IMR-90 (cell line): ENCODE measurements around the gene ERBB4. TPM values are rescaled to one million over a fixed set of nuclear protein-coding genes. Genes with fewer than 3 reads are reported as not detected.

Experiments
- ATAC-seq: fragments of 200-7000 bp; cut with Tn5 transposase; 2 replicates; pipeline ENCODE4 v1.9.1; 2020; ENCODE audit warnings: low read depth, mild to moderate bottlenecking, moderate library complexity
- BruUV-seq: library from RNA; stranded (reverse); fragments of 400-500 nt; replicated peaks from 2 replicates; lab custom pipeline; 2021; lab: Mats Ljungman, UMichigan
- CTCF ChIA-PET: fragments of 300-600 bp; formaldehyde crosslinking; extraction: SDS; loops from one replicate; lab custom pipeline; 2021; ENCODE audit warnings: antibody characterized with exemption; lab: Yijun Ruan, JAX
- POLR2A ChIA-PET: fragments of 300-600 bp; sonication (Branson Sonifier 250); formaldehyde crosslinking; loops from one replicate; lab custom pipeline; 2022; ENCODE audit warnings: antibody characterized with exemption; ENCODE audit not compliant: unreplicated experiment; lab: Charles Lee
- DNase-seq: peaks from one replicate; pipeline ENCODE4 v3.0.0; 2013
- H2AFZ ChIP-seq: replicated peaks from 2 replicates; pipeline ENCODE3; 2013; ENCODE audit warnings: low read length, mild to moderate bottlenecking; ENCODE audit not compliant: poor library complexity
- H2AK5ac ChIP-seq: 2 replicates; pipeline ENCODE4 v1.6.1; 2013; ENCODE audit warnings: low read depth, low read length, inconsistent platforms
- H2AK9ac ChIP-seq: replicated peaks from 2 replicates; pipeline ENCODE3; 2013; ENCODE audit warnings: mild to moderate bottlenecking, low read depth, low read length, moderate library complexity; ENCODE audit not compliant: poor library complexity
- H2BK120ac ChIP-seq: 2 replicates; pipeline ENCODE4 v1.6.1; 2013; ENCODE audit warnings: low read depth, low read length, inconsistent platforms
- H2BK15ac ChIP-seq: 3 replicates; pipeline ENCODE4 v1.6.1; 2013; ENCODE audit warnings: low read depth, low read length, inconsistent platforms
- H2BK20ac ChIP-seq: 2 replicates; pipeline ENCODE4 v1.6.1; 2013; ENCODE audit warnings: low read depth, mild to moderate bottlenecking, inconsistent platforms, low read length, moderate library complexity
- H2BK5ac ChIP-seq: 2 replicates; pipeline ENCODE4 v1.6.1; 2013; ENCODE audit warnings: mild to moderate bottlenecking, low read depth, low read length, inconsistent platforms; ENCODE audit not compliant: poor library complexity, severe bottlenecking
- H3K14ac ChIP-seq: replicated peaks from 2 replicates; pipeline ENCODE4 v1.6.1; 2013; ENCODE audit warnings: low read depth, low read length, inconsistent platforms
- H3K18ac ChIP-seq: 2 replicates; pipeline ENCODE4 v1.6.1; 2013; ENCODE audit warnings: low read depth, low read length, control low read depth
- H3K23ac ChIP-seq: 2 replicates; pipeline ENCODE4 v1.6.1; 2013; ENCODE audit warnings: low read depth, low read length, inconsistent platforms
- H3K27ac ChIP-seq: 2 replicates; pipeline ENCODE4 v1.5.1; 2013; ENCODE audit warnings: mild to moderate bottlenecking, control low read depth, low read length; ENCODE audit not compliant: insufficient read depth
- H3K27me3 ChIP-seq: 2 replicates; pipeline ENCODE4 v1.6.1; 2013; ENCODE audit warnings: low read length; ENCODE audit not compliant: control insufficient read depth, insufficient read depth
- H3K36me3 ChIP-seq: 2 replicates; pipeline ENCODE4 v1.6.1; 2013; ENCODE audit warnings: low read length, mixed read lengths; ENCODE audit not compliant: control insufficient read depth, insufficient read depth
- H3K4ac ChIP-seq: 2 replicates; pipeline ENCODE4 v1.6.1; 2013; ENCODE audit warnings: low read depth, low read length, inconsistent platforms
- H3K4me1 ChIP-seq: 2 replicates; pipeline ENCODE4 v1.6.1; 2013; ENCODE audit warnings: low read length, mixed read lengths; ENCODE audit not compliant: control insufficient read depth, insufficient read depth
- H3K4me2 ChIP-seq: 2 replicates; pipeline ENCODE4 v1.6.1; 2013; ENCODE audit warnings: low read depth, mild to moderate bottlenecking, control low read depth, low read length, moderate library complexity
- H3K4me3 ChIP-seq: 2 replicates; pipeline ENCODE4 v1.5.1; 2013; ENCODE audit warnings: low read depth, mild to moderate bottlenecking, control low read depth, low read length, moderate library complexity; ENCODE audit not compliant: insufficient read depth
- H3K56ac ChIP-seq: 2 replicates; pipeline ENCODE4 v1.6.1; 2013; ENCODE audit warnings: low read length, inconsistent platforms; ENCODE audit not compliant: insufficient read depth; ENCODE audit errors: extremely low read depth
- H3K79me1 ChIP-seq, 2 experiments: 2 replicates each; pipeline ENCODE4 v1.6.1; 2013; ENCODE audit warnings: low read length in 2 of 2, inconsistent platforms in 1 of 2, low read depth in 1 of 2
- H3K9ac ChIP-seq: 2 replicates; pipeline ENCODE4 v1.6.1; 2013; ENCODE audit warnings: low read depth, low read length, control low read depth
- H3K9me1 ChIP-seq: 2 replicates; pipeline ENCODE4 v1.6.1; 2013; ENCODE audit warnings: low read length, inconsistent platforms; ENCODE audit not compliant: insufficient read depth
- H3K9me3 ChIP-seq: 2 replicates; pipeline ENCODE4 v1.6.1; 2013; ENCODE audit warnings: low read length; ENCODE audit not compliant: control insufficient read depth, insufficient read depth
- H4K20me1 ChIP-seq: 2 replicates; pipeline ENCODE4 v1.6.1; 2013; ENCODE audit warnings: low read length, inconsistent platforms; ENCODE audit not compliant: insufficient read depth
- H4K5ac ChIP-seq: 2 replicates; pipeline ENCODE4 v1.6.1; 2013; ENCODE audit warnings: mild to moderate bottlenecking, low read depth, low read length, control low read depth
- H4K8ac ChIP-seq, 2 experiments: 2 replicates each; pipeline ENCODE4 v1.6.1; 2013; ENCODE audit warnings: low read depth in 2 of 2, low read length in 2 of 2, control low read depth in 1 of 2, inconsistent platforms in 1 of 2
- H4K91ac ChIP-seq: 2 replicates; pipeline ENCODE4 v1.6.1; 2013; ENCODE audit warnings: low read depth, low read length, inconsistent platforms; ENCODE audit not compliant: insufficient read depth
- CEBPB ChIP-seq: IDR thresholded peaks from 2 replicates; pipeline ENCODE4 v1.6.1; 2012; ENCODE audit warnings: low read depth, low read length, improper control_type of control experiment
- CTCF ChIP-seq: conservative IDR thresholded peaks from 2 replicates; pipeline ENCODE4 v1.5.1; 2012; ENCODE audit warnings: mild to moderate bottlenecking, low read depth, low read length, improper control_type of control experiment
- ELK1 ChIP-seq: fragments of 150-350 bp; IDR thresholded peaks from 2 replicates; pipeline ENCODE4 v1.6.1; 2016; ENCODE audit warnings: low read depth, mild to moderate bottlenecking, low read length, moderate library complexity, borderline replicate concordance
- MAZ ChIP-seq: IDR thresholded peaks from 2 replicates; pipeline ENCODE4 v1.6.1; 2012; ENCODE audit warnings: low read depth, mild to moderate bottlenecking, low read length, improper control_type of control experiment, moderate library complexity, borderline replicate concordance
- MXI1 ChIP-seq: IDR thresholded peaks from 2 replicates; pipeline ENCODE4 v1.6.1; 2012; ENCODE audit warnings: low read depth, mild to moderate bottlenecking, low read length, moderate library complexity, borderline replicate concordance
- NFE2L2 ChIP-seq: fragments of 150-350 bp; IDR thresholded peaks from 2 replicates; pipeline ENCODE4 v1.6.1; 2016; ENCODE audit warnings: low read depth, mild to moderate bottlenecking, low read length
- RCOR1 ChIP-seq: IDR thresholded peaks from 2 replicates; pipeline ENCODE4 v1.6.1; 2012; ENCODE audit warnings: mild to moderate bottlenecking, low read length, improper control_type of control experiment; ENCODE audit not compliant: insufficient replicate concordance
- SMC3 ChIP-seq: fragments of 150-350 bp; IDR thresholded peaks from 2 replicates; pipeline ENCODE4 v1.6.1; 2016; ENCODE audit warnings: low read depth, mild to moderate bottlenecking, antibody characterized with exemption, low read length, moderate library complexity
- WGBS, 2 experiments: methylation state at CpG; one replicate each; pipeline versions ENCODE4 v1.1.5 to v1.1.7; 2013; ENCODE audit warnings: missing lambda C conversion rate in 2 of 2; ENCODE audit not compliant: insufficient read length in 1 of 2; ENCODE audit errors: extremely low coverage in 2 of 2; 5-methylcytosine and 5-hydroxymethylcytosine counted together
- dilution Hi-C: fragments of 300-500 bp; cut with HindIII; formaldehyde crosslinking; loops from one replicate; pipeline ENCODE4 v1.14.3; 2018; ENCODE audit warnings: low sequenced_read_pairs; ENCODE audit not compliant: unreplicated experiment
- in situ Hi-C: fragments of 300-500 bp; cut with MboI; formaldehyde crosslinking; loops from 3 replicates; pipeline ENCODE4 v1.14.3; 2019; ENCODE audit warnings: low sequenced_read_pairs, inconsistent platforms, mixed read lengths
- intact Hi-C: fragments of 100-400 bp; cut with micrococcal nuclease; formaldehyde crosslinking; loops from 2 replicates; pipeline ENCODE4 v1.10.0; 2022
- polyA plus RNA-seq, 3 experiments: library from polyadenylated mRNA; depleted of rRNA; stranded (reverse); fragments of >200 nt; gene quantifications; 2 replicates each; pipeline ENCODE4 v1.2.3, GENCODE V29; 2012; ENCODE audit warnings: low replicate concordance in 1 of 3
- total RNA-seq: library from RNA; depleted of rRNA; stranded (reverse); fragments of >200 nt; gene quantifications from 2 replicates; pipeline ENCODE4 v1.2.3, GENCODE V29; 2012

Gene ERBB4
- total and polyA plus RNA-seq, 2 of the 4 experiments (the other 2 are of a cell fraction), result not detected

GRCh38 chr2:211514049-211514448 lies 1024.6 kb downstream of the ERBB4 start:
- in situ Hi-C loops, result no loop called here
- Histone ChIP-seq H3K27me3 (no peaks in the 10 kb centered on the region), H2AK9ac (no peak overlapping the region), H3K4ac (no peak overlapping the region), H3K4me3 (no peak overlapping the region), H2BK5ac (no peak overlapping the region), H4K5ac (no peak overlapping the region), H3K79me1 (no peaks in the 10 kb centered on the region), H3K27ac (no peak overlapping the region), H3K18ac (no peak overlapping the region), H4K91ac (no peak overlapping the region), H4K8ac (no peak overlapping the region), H2BK120ac (no peak overlapping the region), H3K36me3 (no peaks in the 10 kb centered on the region), H2BK15ac (no peak overlapping the region), H2AK5ac (no peak overlapping the region), H3K4me1 (no peaks in the 10 kb centered on the region), H3K4me2 (no peak overlapping the region), H3K9me1 (no peaks in the 10 kb centered on the region), H3K23ac (no peak overlapping the region), H2BK20ac (no peak overlapping the region), H3K9me3 (peaks cover 2% of the 10 kb centered on the region; the same call in 1 of the 2 replicates), H2AFZ (no peak overlapping the region), H3K9ac (no peak overlapping the region), H3K14ac (no peak overlapping the region), H4K20me1 (no peaks in the 10 kb centered on the region), H3K56ac (no peak overlapping the region)
- DNase-seq (no peak), ATAC-seq (no peak)
- no CpG with 5 or more reads among the region's 3 CpGs for WGBS, 2 experiments
- ChIA-PET CTCF (no interaction called here), POLR2A (no interaction called here)
- BruUV-seq, result no TSS peak
- dilution Hi-C loops, result no loop called here
- intact Hi-C loops, result no loop called here
- TF ChIP-seq CEBPB, result no peak
- TF ChIP-seq ELK1, result no peak
- TF ChIP-seq CTCF, result no peak
- no peak for TF ChIP-seq SMC3
- TF ChIP-seq MXI1, result no peak
- TF ChIP-seq MAZ, result no peak
- TF ChIP-seq NFE2L2, result no peak
- no peak for TF ChIP-seq RCOR1
